Fibroblast of skin of scalp (primary cell): ENCODE results near the gene ANKLE2.
"Not testable (repeated sequence)": the region's sequence is repeated elsewhere in the genome, so short reads cannot be mapped to it uniquely, and the experiment has no call there.

ENCODE experiments used
- DNase-seq: peaks from one replicate; pipeline ENCODE4 v3.0.0-alpha.2; 2013

The ANKLE2 gene

DNA sequence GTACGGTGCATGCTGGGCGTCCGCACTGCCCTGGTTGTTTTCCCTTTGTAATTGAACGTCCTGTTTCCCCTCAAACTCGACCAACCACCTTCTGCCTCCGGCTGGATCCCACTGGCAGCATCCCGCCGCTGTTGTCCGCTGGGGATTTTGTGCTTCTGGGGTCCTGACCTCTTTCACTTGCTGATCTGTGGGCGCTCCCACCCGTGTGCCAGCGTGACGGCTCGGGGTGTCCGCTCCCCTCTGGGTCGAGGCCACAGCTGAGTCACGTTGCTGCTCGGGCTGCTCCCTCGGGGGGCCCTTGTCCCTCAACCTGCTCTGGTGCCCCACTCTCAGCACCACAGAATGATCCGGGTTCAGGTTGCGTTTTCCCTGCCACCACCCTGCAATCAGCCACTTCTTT lies 43.0 kb downstream of the ANKLE2 start:
- DNase-seq = no peak

DNA sequence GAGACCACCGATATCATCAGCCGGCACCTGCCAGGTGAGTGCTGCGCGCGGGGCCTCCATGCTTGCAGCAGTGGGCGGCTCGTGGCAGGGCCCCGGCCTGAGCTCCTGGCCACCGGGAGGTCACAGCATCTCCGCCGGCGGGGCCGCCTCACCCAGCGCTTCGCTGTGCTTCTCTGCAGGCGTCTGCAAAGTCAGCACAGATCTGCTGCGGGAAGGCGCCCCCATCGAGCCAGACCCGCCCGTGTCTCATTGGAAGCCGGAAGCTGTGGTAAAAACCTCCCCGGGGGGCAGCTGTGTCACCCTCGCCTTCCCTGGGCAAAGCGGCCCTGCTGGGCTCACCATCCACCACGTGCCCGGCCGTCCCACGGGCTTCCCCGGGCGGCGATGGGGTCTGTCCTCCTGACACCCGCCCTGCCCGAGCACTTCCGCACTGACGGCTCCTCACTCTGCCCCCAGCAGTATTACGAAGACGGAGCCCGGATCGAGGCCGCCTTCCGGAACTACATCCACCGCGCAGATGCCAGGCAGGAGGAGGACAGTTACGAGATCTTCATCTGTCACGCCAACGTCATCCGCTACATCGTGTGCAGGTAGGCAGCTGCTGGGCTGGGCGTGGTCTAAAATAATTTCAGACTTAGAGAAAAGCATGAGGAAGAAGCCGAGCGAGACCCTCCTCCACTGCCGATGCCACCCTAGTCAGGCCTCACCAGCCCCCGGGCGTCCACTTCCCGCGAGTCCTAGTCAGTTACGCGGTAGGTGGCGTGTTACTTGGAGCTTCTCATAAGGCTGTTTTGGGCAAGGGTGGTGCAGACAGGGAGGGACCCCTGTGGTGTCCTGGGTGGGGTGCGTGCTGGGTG lies 43.9 kb downstream of the ANKLE2 start:
- DNase-seq = no peak

DNA sequence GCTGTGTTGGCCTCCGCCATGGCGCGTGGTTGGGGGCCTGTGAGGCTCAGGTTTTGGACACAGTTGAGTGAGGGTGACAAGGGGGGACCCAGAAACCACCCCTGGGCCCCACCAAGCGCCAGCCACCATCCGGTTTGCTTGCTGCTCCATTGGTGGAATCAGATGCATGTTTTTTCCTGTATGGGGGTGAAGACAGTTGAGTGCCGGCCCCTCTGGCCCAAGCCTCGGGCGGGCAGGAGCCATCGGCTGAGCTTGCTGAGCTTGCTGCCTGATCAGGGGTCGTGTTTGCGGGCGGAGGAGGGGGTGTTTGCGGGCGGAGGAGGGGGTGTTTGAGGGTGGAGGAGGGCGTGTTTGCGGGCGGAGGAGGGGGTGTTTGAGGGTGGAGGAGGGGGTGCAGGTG lies 44.6 kb downstream of the ANKLE2 start:
- DNase-seq = no peak

DNA sequence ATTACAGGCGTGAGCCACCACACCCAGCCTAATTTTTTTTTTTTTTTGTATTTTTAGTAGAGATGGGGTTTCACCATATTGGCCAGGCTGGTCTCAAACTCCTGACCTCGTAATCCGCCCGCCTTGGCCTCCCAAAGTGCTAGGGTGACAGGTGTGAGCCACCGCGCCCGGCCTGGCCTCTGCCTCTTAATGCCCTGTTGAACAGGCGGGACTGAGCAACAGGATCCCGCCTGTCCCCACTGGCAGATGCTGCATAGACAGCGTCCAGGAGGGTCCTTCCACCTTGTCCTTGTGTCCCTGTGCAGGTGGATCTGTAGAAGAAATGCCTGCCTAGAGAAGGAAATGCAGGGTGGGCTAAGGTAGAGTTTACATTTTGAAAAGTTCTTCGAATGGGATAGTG lies 45.3 kb downstream of the ANKLE2 start:
- DNase-seq = no peak

DNA sequence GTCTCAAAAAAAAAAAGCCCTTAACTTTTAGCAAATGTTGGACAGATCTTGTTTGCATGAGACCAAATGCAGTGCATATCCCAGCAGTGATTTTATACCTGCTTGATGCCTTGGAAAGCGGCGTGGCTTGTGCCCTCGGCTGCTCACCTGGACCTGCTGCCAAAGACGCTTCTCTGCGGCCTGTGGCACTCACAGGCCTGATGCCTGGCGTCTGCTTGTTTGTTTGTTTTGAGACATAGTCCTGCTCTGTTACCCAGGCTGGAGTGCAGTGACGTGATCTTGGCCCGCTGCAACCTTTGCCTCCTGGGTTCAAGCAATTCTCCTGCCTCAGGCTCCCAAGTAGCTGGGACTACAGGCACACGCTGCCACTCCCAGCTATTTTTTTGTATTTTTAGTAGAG lies 45.8 kb downstream of the ANKLE2 start:
- no peak for DNase-seq

GRCh38 chr12:132713123-132713522 lies 48.5 kb downstream of the ANKLE2 start:
- DNase-seq = no peak

DNA sequence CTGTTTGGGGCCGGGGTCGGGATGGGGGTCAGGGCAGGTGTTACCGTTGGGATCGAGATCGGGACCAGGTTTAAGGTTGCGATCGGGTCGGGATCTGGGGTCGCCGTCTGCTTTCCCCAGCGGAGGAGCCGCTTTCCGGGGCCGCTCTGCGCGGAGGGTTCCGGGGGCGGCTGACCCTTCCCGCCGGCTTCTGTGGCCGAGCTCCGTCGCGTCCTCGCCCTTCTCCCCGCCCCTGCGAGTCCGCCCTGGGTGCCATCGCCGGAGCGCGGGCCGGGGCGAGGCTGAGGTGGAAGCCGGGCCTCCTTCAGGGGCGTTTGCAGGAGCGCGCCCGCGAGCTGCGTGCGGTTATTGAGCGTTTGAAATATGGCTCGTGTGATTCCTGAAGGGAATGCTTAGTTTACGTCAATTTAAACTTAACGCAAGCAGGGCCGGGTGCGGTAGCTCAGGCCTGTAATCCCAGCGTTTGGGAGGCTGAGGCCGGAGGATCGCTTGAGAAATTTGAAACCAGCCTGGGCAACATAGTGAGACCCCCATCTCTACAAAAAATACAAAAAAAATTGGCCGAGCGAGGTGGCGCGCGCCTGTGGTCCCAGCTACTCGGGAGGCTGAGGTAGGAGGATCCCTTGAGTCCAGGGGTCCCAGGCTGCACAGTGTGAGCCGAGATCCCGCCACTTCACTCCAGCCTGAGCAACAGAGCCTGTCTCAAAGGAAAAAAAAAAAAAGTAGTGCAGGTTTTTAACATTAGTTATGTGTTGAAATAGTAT lies 50.4 kb downstream of the ANKLE2 start:
- DNase-seq = no peak

GRCh38 chr12:132710405-132711079 lies 51.1 kb downstream of the ANKLE2 start, which contains the start of gene PGAM5:
Gene PGAM5 (plus strand): TSS chr12:132710842. CDS start chr12:132710877, 35 bp downstream.
- DNase-seq = peak; percentile 81

DNA sequence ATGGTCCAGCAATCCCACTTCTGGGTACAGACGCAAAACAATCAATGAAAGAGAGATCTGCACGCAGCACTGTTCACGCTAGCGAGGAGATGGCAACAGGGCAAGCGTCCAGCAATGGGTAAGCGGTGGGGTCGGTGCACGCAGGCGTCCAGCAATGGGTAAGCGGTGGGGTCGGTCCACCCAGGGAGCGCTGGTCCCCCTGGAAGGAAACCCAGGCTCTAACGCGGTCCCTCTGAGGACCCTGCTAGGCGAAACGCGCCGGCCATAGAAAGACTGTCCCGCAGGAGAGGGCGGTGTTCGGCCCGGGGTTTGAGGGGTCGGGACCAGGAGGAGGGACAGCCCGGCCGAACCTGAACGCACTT lies 51.6 kb downstream of the ANKLE2 start:
- no peak for DNase-seq

DNA sequence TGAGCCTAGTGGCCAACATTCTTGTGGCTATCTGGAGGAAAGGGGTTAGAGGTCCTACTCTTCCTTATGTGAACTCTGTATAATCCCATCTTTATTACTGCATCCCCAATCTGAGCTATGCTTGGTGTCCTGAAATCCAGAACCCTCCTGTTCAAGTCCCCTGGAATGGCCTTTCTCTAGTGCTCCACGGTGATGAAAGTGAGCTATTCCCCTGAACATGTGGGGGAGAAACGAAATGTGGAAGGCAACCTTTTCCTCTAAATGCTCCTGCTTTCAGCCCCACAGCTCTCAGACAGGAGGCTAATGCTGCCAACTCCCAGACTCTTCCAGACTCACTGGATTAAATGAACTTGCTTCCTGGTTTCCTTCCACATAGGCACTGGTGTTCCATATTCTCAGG lies 53.5 kb downstream of the ANKLE2 start:
- no peak for DNase-seq

GRCh38 chr12:132707241-132707640 lies 54.4 kb downstream of the ANKLE2 start:
- no peak for DNase-seq

DNA sequence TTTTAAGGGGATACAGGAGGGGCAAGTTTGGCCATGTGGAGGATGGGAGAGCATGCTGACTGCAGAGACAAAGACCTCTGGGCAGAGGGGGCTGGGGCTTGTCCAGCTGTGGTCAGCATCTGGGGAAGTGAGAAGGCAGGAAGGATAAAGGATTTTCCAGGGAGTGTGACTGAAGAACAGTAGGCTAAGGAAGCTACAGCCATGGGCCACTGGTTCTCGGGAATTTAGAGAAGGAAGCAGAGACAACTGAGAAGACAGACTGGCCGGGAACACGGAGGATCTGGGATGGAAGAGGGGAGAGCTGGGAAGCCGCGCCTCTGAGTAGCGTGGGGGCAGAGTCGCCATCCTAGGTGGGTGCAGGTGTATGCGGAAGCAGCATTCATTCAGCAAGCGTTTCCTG lies 58.0 kb downstream of the ANKLE2 start:
- no peak for DNase-seq

DNA sequence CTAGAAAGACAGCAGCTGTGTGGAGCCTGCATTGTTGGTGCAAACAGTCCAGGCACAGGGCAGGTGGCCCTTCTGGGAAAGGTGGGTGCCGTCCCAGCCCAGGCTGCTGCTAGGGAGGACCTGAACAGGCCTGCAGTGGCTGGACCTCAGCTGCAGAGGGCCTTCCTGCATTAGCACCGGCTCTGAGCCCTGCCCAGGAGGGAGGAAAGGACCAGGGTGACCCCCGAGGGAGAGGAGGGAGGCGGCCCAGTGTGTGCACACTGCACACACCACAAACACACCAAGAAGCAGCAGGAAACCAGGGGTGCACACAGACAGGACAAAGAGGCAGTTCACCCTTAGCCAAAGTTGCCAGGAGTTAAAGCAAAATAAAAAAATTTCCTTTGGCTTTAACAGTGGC lies 59.0 kb downstream of the ANKLE2 start:
- no peak for DNase-seq

DNA sequence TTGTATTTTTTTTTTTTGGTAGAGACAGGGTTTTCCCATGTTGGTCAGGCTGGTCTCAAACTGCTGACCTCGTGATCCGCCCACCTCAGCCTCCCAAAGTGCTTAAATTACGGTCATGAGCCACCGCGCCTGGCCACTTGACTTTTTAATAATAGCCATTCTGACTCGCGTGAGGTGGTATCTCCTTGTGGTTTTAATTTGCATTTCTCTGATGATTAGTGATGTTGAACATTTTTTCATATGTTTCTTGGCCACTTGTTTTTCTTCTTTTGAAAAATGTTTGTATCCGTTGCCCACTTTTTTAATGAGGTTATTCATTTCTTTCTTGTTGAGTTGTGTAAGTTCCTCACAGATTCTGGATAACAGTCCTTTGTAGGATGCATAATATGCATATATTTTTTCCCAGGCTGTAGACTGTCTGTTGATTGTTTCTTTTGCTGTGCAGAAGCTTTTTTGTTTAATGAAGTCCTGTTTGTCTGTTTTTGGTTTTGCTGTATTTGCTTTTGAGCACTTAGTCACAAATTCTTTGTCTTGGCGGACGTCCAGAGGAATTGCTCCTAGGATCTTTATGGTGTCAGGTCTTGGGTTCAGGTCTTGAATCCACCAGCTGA lies 61.3 kb downstream of the ANKLE2 start:
- DNase-seq = peak; percentile 49

- DNase-seq = no peak
Measured at GRCh38 chr12:132698341-132698740, 63.3 kb downstream of the ANKLE2 start.

DNA sequence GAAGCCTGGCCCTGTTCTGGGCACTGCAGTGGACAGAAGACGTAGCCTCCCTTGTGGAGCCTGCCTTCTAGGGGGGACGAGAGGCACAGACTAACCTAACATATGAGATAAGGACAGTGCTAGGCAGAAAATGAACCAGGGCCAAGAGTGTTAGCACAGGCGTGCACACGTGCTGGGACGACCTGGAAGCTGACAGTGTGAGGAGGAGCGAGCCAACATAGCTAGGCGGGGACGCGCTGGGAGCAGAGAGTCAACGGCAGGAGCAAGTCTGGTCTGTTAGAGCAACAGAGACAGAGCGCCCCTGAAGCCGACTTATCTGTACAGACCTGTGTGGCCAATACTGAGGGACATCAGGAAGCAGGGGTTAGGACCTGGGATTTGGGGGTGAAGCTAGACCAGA lies 66.2 kb downstream of the ANKLE2 start:
- DNase-seq = no peak

DNA sequence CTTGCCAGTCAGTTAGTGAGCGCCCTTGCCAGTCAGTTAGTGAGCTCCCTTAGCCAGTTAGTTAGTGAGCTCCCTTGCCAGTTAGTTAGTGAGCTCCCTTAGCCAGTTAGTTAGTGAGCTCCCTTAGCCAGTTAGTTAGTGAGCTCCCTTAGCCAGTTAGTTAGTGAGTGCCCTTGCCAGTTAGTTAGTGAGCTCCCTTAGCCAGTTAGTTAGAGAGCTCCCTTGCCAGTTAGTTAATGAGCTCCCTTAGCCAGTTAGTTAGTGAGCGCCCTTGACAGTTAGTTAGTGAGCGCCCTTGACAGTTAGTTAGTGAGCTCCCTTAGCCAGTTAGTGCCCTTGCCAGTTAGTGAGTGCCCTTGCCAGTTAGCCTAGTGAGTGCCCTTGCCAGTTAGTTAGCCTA lies 66.7 kb downstream of the ANKLE2 start:
- not testable (repeated sequence) for DNase-seq

DNA sequence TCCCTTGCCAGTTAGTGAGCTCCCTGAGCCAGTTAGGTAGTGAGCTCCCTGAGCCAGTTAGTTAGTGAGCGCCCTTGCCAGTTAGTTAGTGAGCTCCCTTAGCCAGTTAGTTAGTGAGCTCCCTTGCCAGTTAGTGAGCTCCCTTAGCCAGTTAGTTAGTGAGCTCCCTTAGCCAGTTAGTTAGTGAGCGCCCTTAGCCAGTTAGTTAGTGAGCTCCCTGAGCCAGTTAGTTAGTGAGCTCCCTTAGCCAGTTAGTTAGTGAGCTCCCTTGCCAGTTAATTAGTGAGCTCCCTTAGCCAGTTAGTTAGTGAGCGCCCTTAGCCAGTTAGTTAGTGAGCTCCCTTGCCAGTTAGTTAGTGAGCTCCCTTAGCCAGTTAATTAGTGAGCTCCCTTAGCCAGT lies 69.6 kb downstream of the ANKLE2 start:
- not testable (repeated sequence) for DNase-seq

- DNase-seq = no peak
Measured at GRCh38 chr12:132690112-132690511, 71.5 kb downstream of the ANKLE2 start.

GRCh38 chr12:132689227-132689626 lies 72.4 kb downstream of the ANKLE2 start:
- DNase-seq = no peak

GRCh38 chr12:132687211-132688164 lies 74.1 kb downstream of the ANKLE2 start, which contains the start of the genes POLE and PXMP2:
Gene POLE (minus strand): TSS chr12:132687342. CDS start chr12:132687315, 27 bp downstream.
Gene PXMP2 (plus strand): TSS chr12:132687587. CDS start chr12:132687671, 84 bp downstream.
- DNase-seq = peak; percentile 97
